ENCODE results near the gene OR6K6.

Gene OR6K6

GRCh38 chr1:158732524-158732923 is 22.0 kb upstream of the OR6K6 start:
- Histone ChIP-seq H3K9ac (ENCODE audit: low read depth, low read length) (no peak overlapping the region), H3K27me3 (ENCODE audit: control insufficient read depth, insufficient read depth, low read length) (no peaks in the 10 kb centered on the region), H3K4me1 (ENCODE audit: control insufficient read depth, insufficient read depth, low read length) (no peaks in the 10 kb centered on the region), H3K36me3 (ENCODE audit: control insufficient read depth, insufficient read depth, low read length) (no peaks in the 10 kb centered on the region), H3K9me3 (ENCODE audit: control insufficient read depth, insufficient read depth, low read length) (no peaks in the 10 kb centered on the region), H3K4me3 (ENCODE audit: low read depth, low read length) (no peak overlapping the region)

GRCh38 chr1:158735848-158736247 is 18.7 kb upstream of the OR6K6 start:
- Histone ChIP-seq H3K4me1 (ENCODE audit: control insufficient read depth, insufficient read depth, low read length) (no peaks in the 10 kb centered on the region), H3K36me3 (ENCODE audit: control insufficient read depth, insufficient read depth, low read length) (no peaks in the 10 kb centered on the region), H3K9me3 (ENCODE audit: control insufficient read depth, insufficient read depth, low read length) (no peaks in the 10 kb centered on the region), H3K27me3 (ENCODE audit: control insufficient read depth, insufficient read depth, low read length) (no peaks in the 10 kb centered on the region), H3K9ac (ENCODE audit: low read depth, low read length) (no peak overlapping the region), H3K4me3 (ENCODE audit: low read depth, low read length) (no peak overlapping the region)

- Histone ChIP-seq H3K27me3 (ENCODE audit: control insufficient read depth, insufficient read depth, low read length) (no peaks in the 10 kb centered on the region), H3K4me3 (ENCODE audit: low read depth, low read length) (no peak overlapping the region), H3K9me3 (ENCODE audit: control insufficient read depth, insufficient read depth, low read length) (no peaks in the 10 kb centered on the region), H3K36me3 (ENCODE audit: control insufficient read depth, insufficient read depth, low read length) (no peaks in the 10 kb centered on the region), H3K4me1 (ENCODE audit: control insufficient read depth, insufficient read depth, low read length) (no peaks in the 10 kb centered on the region), H3K9ac (ENCODE audit: low read depth, low read length) (no peak overlapping the region)
Measured at GRCh38 chr1:158752155-158752712, 2.3 kb upstream of the OR6K6 start.

- Histone ChIP-seq H3K9me3 (ENCODE audit: control insufficient read depth, insufficient read depth, low read length) (no peaks in the 10 kb centered on the region), H3K36me3 (ENCODE audit: control insufficient read depth, insufficient read depth, low read length) (no peaks in the 10 kb centered on the region), H3K27me3 (ENCODE audit: control insufficient read depth, insufficient read depth, low read length) (no peaks in the 10 kb centered on the region), H3K4me3 (ENCODE audit: low read depth, low read length) (no peak within 1 kb of the TSS), H3K4me1 (ENCODE audit: control insufficient read depth, insufficient read depth, low read length) (no peaks in the 10 kb centered on the region), H3K9ac (ENCODE audit: low read depth, low read length) (no peak within 1 kb of the TSS)
Measured at GRCh38 chr1:158771950-158772866, 17.7 kb downstream of the OR6K6 start, which contains the start of gene OR6N1. OR6N1 (minus strand) TSS chr1:158772195; CDS start chr1:158766682, 5,513 bp downstream.

- Histone ChIP-seq H3K9me3 (ENCODE audit: control insufficient read depth, insufficient read depth, low read length) (no peaks in the 10 kb centered on the region), H3K9ac (ENCODE audit: low read depth, low read length) (no peak within 1 kb of the TSS), H3K36me3 (ENCODE audit: control insufficient read depth, insufficient read depth, low read length) (no peaks in the 10 kb centered on the region), H3K27me3 (ENCODE audit: control insufficient read depth, insufficient read depth, low read length) (no peaks in the 10 kb centered on the region), H3K4me3 (ENCODE audit: low read depth, low read length) (no peak within 1 kb of the TSS), H3K4me1 (ENCODE audit: control insufficient read depth, insufficient read depth, low read length) (no peaks in the 10 kb centered on the region)
Measured at GRCh38 chr1:158781104-158781503, 26.6 kb downstream of the OR6K6 start, which contains the start of gene OR6N2. OR6N2 (minus strand) TSS chr1:158781204; CDS start chr1:158777635, 3,569 bp downstream.

- H3K9me3 ChIP-seq (ENCODE audit: control insufficient read depth, insufficient read depth, low read length), result no peaks in the 10 kb centered on the region
- H3K4me3 ChIP-seq (ENCODE audit: low read depth, low read length), result no peak overlapping the region
- H3K27me3 ChIP-seq (ENCODE audit: control insufficient read depth, insufficient read depth, low read length), result no peaks in the 10 kb centered on the region
- H3K36me3 ChIP-seq (ENCODE audit: control insufficient read depth, insufficient read depth, low read length), result no peaks in the 10 kb centered on the region
- no peaks in the 10 kb centered on the region for H3K4me1 ChIP-seq (ENCODE audit: control insufficient read depth, insufficient read depth, low read length)
- H3K9ac ChIP-seq (ENCODE audit: low read depth, low read length), result no peak overlapping the region
Measured at GRCh38 chr1:158793604-158794003, 39.1 kb downstream of the OR6K6 start.

- H3K4me1 ChIP-seq (ENCODE audit: control insufficient read depth, insufficient read depth, low read length), result no peaks in the 10 kb centered on the region
- no peaks in the 10 kb centered on the region for H3K36me3 ChIP-seq (ENCODE audit: control insufficient read depth, insufficient read depth, low read length)
- no peaks in the 10 kb centered on the region for H3K9me3 ChIP-seq (ENCODE audit: control insufficient read depth, insufficient read depth, low read length)
- no peak overlapping the region for H3K4me3 ChIP-seq (ENCODE audit: low read depth, low read length)
- no peak overlapping the region for H3K9ac ChIP-seq (ENCODE audit: low read depth, low read length)
- H3K27me3 ChIP-seq (ENCODE audit: control insufficient read depth, insufficient read depth, low read length), result no peaks in the 10 kb centered on the region
Measured at GRCh38 chr1:158794247-158794646, 39.7 kb downstream of the OR6K6 start.

- Histone ChIP-seq H3K36me3 (ENCODE audit: control insufficient read depth, insufficient read depth, low read length) (no peaks in the 10 kb centered on the region), H3K9ac (ENCODE audit: low read depth, low read length) (no peak overlapping the region), H3K4me3 (ENCODE audit: low read depth, low read length) (no peak overlapping the region), H3K9me3 (ENCODE audit: control insufficient read depth, insufficient read depth, low read length) (no peaks in the 10 kb centered on the region), H3K4me1 (ENCODE audit: control insufficient read depth, insufficient read depth, low read length) (no peaks in the 10 kb centered on the region), H3K27me3 (ENCODE audit: control insufficient read depth, insufficient read depth, low read length) (no peaks in the 10 kb centered on the region)
Measured at GRCh38 chr1:158798531-158798930, 44.0 kb downstream of the OR6K6 start.

- Histone ChIP-seq H3K36me3 (ENCODE audit: control insufficient read depth, insufficient read depth, low read length) (no peaks in the 10 kb centered on the region), H3K4me1 (ENCODE audit: control insufficient read depth, insufficient read depth, low read length) (no peaks in the 10 kb centered on the region), H3K9ac (ENCODE audit: low read depth, low read length) (no peak overlapping the region), H3K9me3 (ENCODE audit: control insufficient read depth, insufficient read depth, low read length) (no peaks in the 10 kb centered on the region), H3K27me3 (ENCODE audit: control insufficient read depth, insufficient read depth, low read length) (no peaks in the 10 kb centered on the region), H3K4me3 (ENCODE audit: low read depth, low read length) (no peak overlapping the region)
Measured at GRCh38 chr1:158799689-158800088, 45.2 kb downstream of the OR6K6 start.

GRCh38 chr1:158800526-158800925 is 46.0 kb downstream of the OR6K6 start:
- no peaks in the 10 kb centered on the region for H3K36me3 ChIP-seq (ENCODE audit: control insufficient read depth, insufficient read depth, low read length)
- H3K9me3 ChIP-seq (ENCODE audit: control insufficient read depth, insufficient read depth, low read length), result no peaks in the 10 kb centered on the region
- no peaks in the 10 kb centered on the region for H3K27me3 ChIP-seq (ENCODE audit: control insufficient read depth, insufficient read depth, low read length)
- H3K4me1 ChIP-seq (ENCODE audit: control insufficient read depth, insufficient read depth, low read length), result no peaks in the 10 kb centered on the region
- H3K4me3 ChIP-seq (ENCODE audit: low read depth, low read length), result no peak overlapping the region
- no peak overlapping the region for H3K9ac ChIP-seq (ENCODE audit: low read depth, low read length)

GRCh38 chr1:158801396-158801795 is 46.9 kb downstream of the OR6K6 start:
- H3K36me3 ChIP-seq (ENCODE audit: control insufficient read depth, insufficient read depth, low read length), result no peaks in the 10 kb centered on the region
- H3K27me3 ChIP-seq (ENCODE audit: control insufficient read depth, insufficient read depth, low read length), result no peaks in the 10 kb centered on the region
- no peak overlapping the region for H3K4me3 ChIP-seq (ENCODE audit: low read depth, low read length)
- no peaks in the 10 kb centered on the region for H3K4me1 ChIP-seq (ENCODE audit: control insufficient read depth, insufficient read depth, low read length)
- H3K9ac ChIP-seq (ENCODE audit: low read depth, low read length), result no peak overlapping the region
- H3K9me3 ChIP-seq (ENCODE audit: control insufficient read depth, insufficient read depth, low read length), result no peaks in the 10 kb centered on the region

GRCh38 chr1:158803678-158804077 is 49.2 kb downstream of the OR6K6 start:
- no peak overlapping the region for H3K4me3 ChIP-seq (ENCODE audit: low read depth, low read length)
- no peaks in the 10 kb centered on the region for H3K27me3 ChIP-seq (ENCODE audit: control insufficient read depth, insufficient read depth, low read length)
- no peaks in the 10 kb centered on the region for H3K36me3 ChIP-seq (ENCODE audit: control insufficient read depth, insufficient read depth, low read length)
- H3K4me1 ChIP-seq (ENCODE audit: control insufficient read depth, insufficient read depth, low read length), result no peaks in the 10 kb centered on the region
- H3K9ac ChIP-seq (ENCODE audit: low read depth, low read length), result no peak overlapping the region
- no peaks in the 10 kb centered on the region for H3K9me3 ChIP-seq (ENCODE audit: control insufficient read depth, insufficient read depth, low read length)
